ENCODE data around the gene TMCO4. TPM values are rescaled to one million over a fixed set of nuclear protein-coding genes. Genes with fewer than 3 reads are reported as not detected.

The TMCO4 gene
- total RNA-seq, 1 donor from 2014 or later = not detected

- Mint-ChIP-seq H3K9me3 (ENCODE audit: unreplicated experiment) (peaks cover 3% of the 10 kb centered on the region), H3K27me3 (ENCODE audit: unreplicated experiment) (peaks cover 9% of the 10 kb centered on the region), H3K27ac (ENCODE audit: unreplicated experiment) (no peak overlapping the region), H3K36me3 (ENCODE audit: unreplicated experiment) (no peaks in the 10 kb centered on the region), H3K4me1 (ENCODE audit: low read depth, unreplicated experiment) (peaks cover 8% of the 10 kb centered on the region), H3K4me3 (ENCODE audit: unreplicated experiment) (no peak overlapping the region)
- no peak for DNase-seq
- TF ChIP-seq CTCF (IDR thresholded peaks at IDR 0.05; ENCODE audit: partially characterized antibody, unreplicated experiment) = no peak
Measured at GRCh38 chr1:19768353-19769210, 31.1 kb downstream of the TMCO4 start.

GRCh38 chr1:19765623-19766022, 34.1 kb downstream of the TMCO4 start:
- H3K36me3 Mint-ChIP-seq (ENCODE audit: unreplicated experiment) = no peaks in the 10 kb centered on the region
- H3K4me1 Mint-ChIP-seq (ENCODE audit: low read depth, unreplicated experiment) = peaks cover 8% of the 10 kb centered on the region
- DNase-seq = no peak
- TF ChIP-seq CTCF (IDR thresholded peaks at IDR 0.05; ENCODE audit: partially characterized antibody, unreplicated experiment) = no peak
- H3K27ac Mint-ChIP-seq (ENCODE audit: unreplicated experiment) = no peak overlapping the region
- peaks cover 3% of the 10 kb centered on the region for H3K9me3 Mint-ChIP-seq (ENCODE audit: unreplicated experiment)
- no peak overlapping the region for H3K4me3 Mint-ChIP-seq (ENCODE audit: unreplicated experiment)
- peaks cover 12% of the 10 kb centered on the region for H3K27me3 Mint-ChIP-seq (ENCODE audit: unreplicated experiment)

- no peak for DNase-seq
- peaks cover 17% of the 10 kb centered on the region for H3K27me3 Mint-ChIP-seq (ENCODE audit: unreplicated experiment)
- no peaks in the 10 kb centered on the region for H3K36me3 Mint-ChIP-seq (ENCODE audit: unreplicated experiment)
- no peak for TF ChIP-seq CTCF (IDR thresholded peaks at IDR 0.05; ENCODE audit: partially characterized antibody, unreplicated experiment)
- peaks cover 2% of the 10 kb centered on the region for H3K4me1 Mint-ChIP-seq (ENCODE audit: low read depth, unreplicated experiment)
- no peak overlapping the region for H3K27ac Mint-ChIP-seq (ENCODE audit: unreplicated experiment)
- H3K4me3 Mint-ChIP-seq (ENCODE audit: unreplicated experiment) = no peak overlapping the region
- peaks cover 2% of the 10 kb centered on the region for H3K9me3 Mint-ChIP-seq (ENCODE audit: unreplicated experiment)
Measured at GRCh38 chr1:19764848-19765247, 34.9 kb downstream of the TMCO4 start.

- Mint-ChIP-seq H3K4me3 (ENCODE audit: unreplicated experiment) (no peak overlapping the region), H3K36me3 (ENCODE audit: unreplicated experiment) (no peaks in the 10 kb centered on the region), H3K27me3 (ENCODE audit: unreplicated experiment) (peaks cover 11% of the 10 kb centered on the region), H3K4me1 (ENCODE audit: low read depth, unreplicated experiment) (no peaks in the 10 kb centered on the region), H3K9me3 (ENCODE audit: unreplicated experiment) (no peaks in the 10 kb centered on the region), H3K27ac (ENCODE audit: unreplicated experiment) (no peak overlapping the region)
- peak; percentile 71 for TF ChIP-seq CTCF (IDR thresholded peaks at IDR 0.05; ENCODE audit: partially characterized antibody, unreplicated experiment)
- DNase-seq = peak; percentile 70
Measured at GRCh38 chr1:19762175-19762779, 37.4 kb downstream of the TMCO4 start.

- Mint-ChIP-seq H3K27me3 (ENCODE audit: unreplicated experiment) (peaks cover 8% of the 10 kb centered on the region), H3K36me3 (ENCODE audit: unreplicated experiment) (no peaks in the 10 kb centered on the region)
Measured at GRCh38 chr1:19759740-19760089, 40.0 kb downstream of the TMCO4 start.

More at GRCh38 chr1:19759740-19760089, 40.0 kb downstream of the TMCO4 start:
- H3K4me3 Mint-ChIP-seq (ENCODE audit: unreplicated experiment) = no peak overlapping the region
- no peak overlapping the region for H3K27ac Mint-ChIP-seq (ENCODE audit: unreplicated experiment)
- no peaks in the 10 kb centered on the region for H3K4me1 Mint-ChIP-seq (ENCODE audit: low read depth, unreplicated experiment)
- no peak for DNase-seq
- no peaks in the 10 kb centered on the region for H3K9me3 Mint-ChIP-seq (ENCODE audit: unreplicated experiment)
- no peak for TF ChIP-seq CTCF (IDR thresholded peaks at IDR 0.05; ENCODE audit: partially characterized antibody, unreplicated experiment)
